ENCODE results near the gene PHF12.

PHF12 gene

DNA sequence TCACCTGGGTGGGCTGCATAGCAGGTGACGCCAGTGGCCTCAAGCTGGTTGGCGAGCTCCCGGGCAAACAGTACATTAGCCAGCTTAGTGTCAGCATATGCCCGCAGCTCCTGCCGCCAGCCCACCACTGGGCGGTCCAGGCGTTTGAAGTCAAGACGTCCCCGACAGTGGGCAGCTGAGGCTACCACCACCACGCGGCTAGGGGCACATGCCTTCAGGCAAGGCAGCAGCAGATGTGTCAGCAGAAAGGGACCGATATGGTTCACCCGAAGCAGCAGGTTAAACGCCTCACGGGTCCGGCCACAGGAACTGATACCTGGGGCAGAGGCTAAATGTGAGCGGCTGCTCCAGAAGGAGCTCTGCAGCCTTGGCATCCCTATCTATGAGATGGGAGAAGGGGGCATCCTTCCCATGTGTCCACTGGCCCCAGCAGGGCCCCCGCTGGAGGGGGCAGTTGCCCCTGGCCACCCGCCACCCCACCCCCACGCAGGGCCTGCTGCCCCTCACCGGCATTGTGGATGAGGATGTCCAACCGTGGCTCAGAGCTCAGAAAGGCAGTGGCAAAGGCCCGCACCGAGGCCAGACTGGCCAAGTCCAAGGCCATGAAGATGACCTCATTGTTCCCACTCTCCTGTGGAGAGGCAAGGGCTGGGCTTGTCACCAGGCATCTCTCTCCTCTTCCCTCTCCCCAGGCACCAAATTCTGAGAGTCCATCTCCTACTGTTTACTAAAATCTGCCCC is 50.2 kb downstream of the PHF12 start:
- H3K27ac ChIP-seq: no peak overlapping the region
- no peaks in the 10 kb centered on the region for H3K9me3 ChIP-seq
- TF ChIP-seq, protein P1, sequence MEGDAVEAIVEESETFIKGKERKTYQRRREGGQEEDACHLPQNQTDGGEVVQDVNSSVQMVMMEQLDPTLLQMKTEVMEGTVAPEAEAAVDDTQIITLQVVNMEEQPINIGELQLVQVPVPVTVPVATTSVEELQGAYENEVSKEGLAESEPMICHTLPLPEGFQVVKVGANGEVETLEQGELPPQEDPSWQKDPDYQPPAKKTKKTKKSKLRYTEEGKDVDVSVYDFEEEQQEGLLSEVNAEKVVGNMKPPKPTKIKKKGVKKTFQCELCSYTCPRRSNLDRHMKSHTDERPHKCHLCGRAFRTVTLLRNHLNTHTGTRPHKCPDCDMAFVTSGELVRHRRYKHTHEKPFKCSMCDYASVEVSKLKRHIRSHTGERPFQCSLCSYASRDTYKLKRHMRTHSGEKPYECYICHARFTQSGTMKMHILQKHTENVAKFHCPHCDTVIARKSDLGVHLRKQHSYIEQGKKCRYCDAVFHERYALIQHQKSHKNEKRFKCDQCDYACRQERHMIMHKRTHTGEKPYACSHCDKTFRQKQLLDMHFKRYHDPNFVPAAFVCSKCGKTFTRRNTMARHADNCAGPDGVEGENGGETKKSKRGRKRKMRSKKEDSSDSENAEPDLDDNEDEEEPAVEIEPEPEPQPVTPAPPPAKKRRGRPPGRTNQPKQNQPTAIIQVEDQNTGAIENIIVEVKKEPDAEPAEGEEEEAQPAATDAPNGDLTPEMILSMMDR (IDR thresholded peaks at IDR 0.05): no peak
- H3K4me3 ChIP-seq: no peak overlapping the region
- no peaks in the 10 kb centered on the region for H3K27me3 ChIP-seq
- H3K36me3 ChIP-seq: peaks cover under 1 to 9% (median 6%) of the 10 kb centered on the region in 3 donors
- intact Hi-C loops (cut with DNase I; ENCODE audit: low total_unique reads): loop anchor here (10.0 kb wide), 1 partner anchor 56 kb away; the partner anchor contains the start of gene FAM222B
- DNase-seq: peak in 1 of 2 donors; percentile 56
- H3K4me1 ChIP-seq: peaks cover 0 to 46% (median 22%) of the 10 kb centered on the region in 4 donors

GRCh38 chr17:28899212-28899815 is 52.0 kb downstream of the PHF12 start:
- no peaks in the 10 kb centered on the region for H3K36me3 ChIP-seq
- H3K4me1 ChIP-seq: peaks cover 0 to 53% (median 34%) of the 10 kb centered on the region in 4 donors
- no peaks in the 10 kb centered on the region for H3K9me3 ChIP-seq
- intact Hi-C loops (cut with DNase I; ENCODE audit: low total_unique reads): loop anchor here (5.0 kb wide), 2 partner anchors 87 to 172 kb away; partner anchors contain the start of genes NEK8 and TLCD1
- DNase-seq: no peak
- no peak overlapping the region for H3K4me3 ChIP-seq
- no peaks in the 10 kb centered on the region for H3K27me3 ChIP-seq
- TF ChIP-seq, protein P1 (IDR thresholded peaks at IDR 0.05): no peak
- H3K27ac ChIP-seq: no peak overlapping the region

DNA sequence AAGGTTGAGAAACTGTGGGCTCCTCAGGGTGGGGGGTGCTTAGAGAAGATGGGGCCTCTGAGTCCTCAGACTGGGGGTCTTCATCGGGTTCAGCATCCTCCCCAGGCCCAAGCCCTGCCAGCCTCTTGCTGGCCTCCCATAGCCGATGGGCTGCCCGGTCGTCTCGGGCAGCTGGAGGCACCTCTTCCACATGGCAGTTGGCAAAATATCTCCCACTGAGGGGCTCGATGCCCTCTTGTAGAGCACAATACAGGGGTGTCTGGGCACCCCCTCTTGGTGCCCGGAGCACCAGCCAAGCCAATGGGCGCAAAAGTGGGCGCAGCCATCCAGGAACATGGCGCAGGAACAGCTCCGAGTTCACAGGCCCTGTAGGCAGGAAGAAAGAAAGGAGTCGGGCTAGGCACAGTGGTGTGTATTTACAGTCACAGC is 52.8 kb downstream of the PHF12 start:
- intact Hi-C loops (cut with DNase I; ENCODE audit: low total_unique reads): loop anchor here (5.0 kb wide), 2 partner anchors 86 to 171 kb away; partner anchors contain the start of genes NEK8 and TLCD1
- TF ChIP-seq, protein P1 (IDR thresholded peaks at IDR 0.05): no peak
- peak overlapping the region; percentile 92 to 94 for H3K27ac ChIP-seq
- no peaks in the 10 kb centered on the region for H3K9me3 ChIP-seq
- no peaks in the 10 kb centered on the region for H3K36me3 ChIP-seq
- H3K27me3 ChIP-seq: no peaks in the 10 kb centered on the region
- DNase-seq: peak in 1 of 2 donors; percentile 34
- H3K4me3 ChIP-seq: no peak overlapping the region
- peaks cover 0 to 58% (median 38%) of the 10 kb centered on the region in 4 donors for H3K4me1 ChIP-seq

DNA sequence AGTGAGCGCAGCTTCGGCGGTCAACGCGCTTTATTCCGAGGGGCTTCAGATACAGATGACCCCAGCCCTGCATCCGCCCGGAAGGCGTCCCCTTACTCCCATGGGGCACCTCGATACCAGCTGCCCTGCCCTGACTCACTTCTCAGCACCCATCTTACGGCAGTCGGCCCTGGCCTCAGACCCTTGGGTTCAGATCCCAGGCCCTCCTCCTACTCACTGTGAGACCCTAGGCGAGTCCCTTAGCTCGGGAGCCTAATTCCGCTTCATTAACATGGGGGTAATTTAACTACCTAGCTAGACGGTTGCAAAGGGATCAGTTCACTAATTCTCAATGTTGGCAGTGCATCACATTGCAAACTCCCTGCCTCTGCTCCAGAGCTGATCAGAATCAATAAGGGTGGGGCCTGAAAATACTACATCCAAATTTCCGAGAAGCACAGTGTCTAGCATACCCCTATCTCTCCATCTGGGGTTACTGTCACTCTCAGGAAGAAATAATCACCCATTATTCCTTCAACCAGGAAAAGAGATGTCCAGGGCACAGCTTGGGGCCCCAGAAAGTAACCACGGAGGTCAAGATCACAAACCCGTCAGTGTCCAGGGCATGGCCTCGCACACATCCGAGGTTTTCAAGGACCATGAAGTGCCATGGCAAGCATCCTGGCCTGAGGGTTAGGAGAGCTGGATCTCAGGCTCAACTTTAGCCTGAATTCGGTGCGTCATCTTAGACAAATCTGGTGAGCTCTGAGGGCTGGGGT is 53.4 kb downstream of the PHF12 start:
- Histone ChIP-seq H3K4me3 (peak overlapping the region; percentile 81 to 86), H3K36me3 (no peaks in the 10 kb centered on the region), H3K27ac (peak overlapping the region; percentile 92 to 94), H3K9me3 (no peaks in the 10 kb centered on the region), H3K27me3 (no peaks in the 10 kb centered on the region), H3K4me1 (peaks cover 0 to 58% (median 38%) of the 10 kb centered on the region in 4 donors)
- TF ChIP-seq, protein P1 (IDR thresholded peaks at IDR 0.05): no peak
- intact Hi-C loops (cut with DNase I; ENCODE audit: low total_unique reads): loop anchor here (5.0 kb wide), 2 partner anchors 86 to 171 kb away; partner anchors contain the start of genes NEK8 and TLCD1
- DNase-seq: peak; percentile 27 to 33
